CD4-positive, alpha-beta memory T cell (primary cell): ENCODE results near the gene IER2. TPM values are rescaled to one million over a fixed set of nuclear protein-coding genes. Genes with fewer than 3 reads are reported as not detected.
A peak's percentile ranks its signal among the peaks of the same experiment; 100 is the strongest.

Experiments
- CTCF ChIA-PET: fragments of 350-600 bp; sonication (Branson Sonifier 250); formaldehyde crosslinking; loops from one replicate; lab custom pipeline; 2021; ENCODE audit warnings: inconsistent platforms; ENCODE audit not compliant: partially characterized antibody; lab: Charles Lee
- POLR2A ChIA-PET: fragments of 350-600 bp; sonication (Branson Sonifier 250); formaldehyde crosslinking; loops from one replicate; lab custom pipeline; 2021; ENCODE audit not compliant: partially characterized antibody; lab: Charles Lee
- DNase-seq, 5 donors: peaks; one replicate each; pipeline versions ENCODE4 v3.0.0 to v3.0.0-alpha.2; 2020 to 2022; ENCODE audit warnings: mixed read lengths in 1 of 5
- H3K27ac ChIP-seq: one replicate; pipeline ENCODE4 v1.7.0; 2013; ENCODE audit warnings: low read depth, low read length
- H3K27me3 ChIP-seq: 2 replicates; pipeline ENCODE4 v1.7.0; 2013; ENCODE audit warnings: mild to moderate bottlenecking, low read length, moderate library complexity; ENCODE audit not compliant: insufficient read depth
- H3K36me3 ChIP-seq: 2 replicates; pipeline ENCODE4 v1.7.0; 2013; ENCODE audit warnings: mild to moderate bottlenecking, low read length, moderate library complexity; ENCODE audit not compliant: insufficient read depth
- H3K4me1 ChIP-seq: 2 replicates; pipeline ENCODE4 v1.7.0; 2013; ENCODE audit warnings: mild to moderate bottlenecking, low read length, moderate library complexity; ENCODE audit not compliant: insufficient read depth
- H3K4me3 ChIP-seq, 2 donors: one replicate each; pipeline ENCODE4 v1.7.0; 2013; ENCODE audit warnings: low read length in 2 of 2, mild to moderate bottlenecking in 1 of 2
- H3K9me3 ChIP-seq, 2 donors: one replicate each; pipeline ENCODE4 v1.7.0; 2013; ENCODE audit warnings: low read length in 2 of 2, control low read depth in 1 of 2; ENCODE audit not compliant: control insufficient read depth in 1 of 2
- H3K27ac Mint-ChIP-seq, 7 donors: one replicate each; pipeline ENCODE4 v1.8.0; 2020 to 2021; ENCODE audit warnings: mixed read lengths in 7 of 7, mild to moderate bottlenecking in 6 of 7, inconsistent platforms in 3 of 7, moderate library complexity in 3 of 7
- H3K27me3 Mint-ChIP-seq, 2 donors: one replicate each; pipeline ENCODE4 v1.8.0; 2020 to 2021; ENCODE audit warnings: mixed read lengths in 2 of 2
- H3K36me3 Mint-ChIP-seq, 2 donors: one replicate each; pipeline ENCODE4 v1.8.0; 2020 to 2021; ENCODE audit warnings: mixed read lengths in 2 of 2, inconsistent platforms in 1 of 2, mild to moderate bottlenecking in 1 of 2
- H3K4me1 Mint-ChIP-seq, 4 donors: one replicate each; pipeline ENCODE4 v1.8.0; 2020 to 2021; ENCODE audit warnings: mixed read lengths in 4 of 4, mild to moderate bottlenecking in 1 of 4
- H3K4me3 Mint-ChIP-seq, 8 donors: one replicate each; pipeline ENCODE4 v1.8.0; 2020 to 2021; ENCODE audit warnings: mixed read lengths in 8 of 8, mild to moderate bottlenecking in 7 of 8, moderate library complexity in 6 of 8, inconsistent platforms in 3 of 8
- H3K9me3 Mint-ChIP-seq, 8 donors: one replicate each; pipeline ENCODE4 v1.8.0; 2020 to 2021; ENCODE audit warnings: mixed read lengths in 8 of 8, mild to moderate bottlenecking in 5 of 8, inconsistent platforms in 3 of 8, moderate library complexity in 1 of 8
- intact Hi-C: fragments of 100-400 bp; cut with micrococcal nuclease; formaldehyde crosslinking; loops from one replicate; pipeline ENCODE4 v1.15.1; 2023
- polyA plus RNA-seq, 2 donors: library from polyadenylated mRNA; unstranded; fragments of 300-500 nt; fragmentation: Illumina TruSeq; gene quantifications; one replicate each; pipeline ENCODE4 v1.2.3, GENCODE V29; 2021
- total RNA-seq, 2 experiments: library from RNA; stranded (reverse); gene quantifications; one replicate each; pipeline ENCODE4 v1.2.3, GENCODE V29; 2021

Gene IER2
- total and polyA plus RNA-seq, 4 experiments from 2014 or later, result 148 to 446 (median 177) TPM

GRCh38 chr19:13118424-13119193 is 31.6 kb upstream of the IER2 start:
- POLR2A ChIA-PET, result interaction anchor here (0.6 to 7.2 kb wide), 15 partner anchors 14 to 1544 kb away, joined by 3 to 132 read pairs (median 8); partner anchors contain the start of genes CALR, IER2, LYL1 and STX10
- H3K36me3 Mint-ChIP-seq, result peaks cover 0 to 20% of the 10 kb centered on the region in 2 donors
- Histone ChIP-seq H3K36me3 (peaks cover 5% of the 10 kb centered on the region), H3K27me3 (no peaks in the 10 kb centered on the region), H3K27ac (peak overlapping the region; percentile 58), H3K4me1 (peaks cover 60% of the 10 kb centered on the region), H3K9me3 (no peaks in the 10 kb centered on the region), H3K4me3 (peak overlapping the region; percentile 17 to 55)
- intact Hi-C loops, result loop anchor here (5.0 kb wide), 1 partner anchor 144 kb away; no protein-coding TSS in a partner anchor
- peak in 1 of 5 donors; percentile 65 for DNase-seq
- peak overlapping the region; percentile 81 to 91 (median 88) for H3K4me3 Mint-ChIP-seq
- CTCF ChIA-PET, result interaction anchor here (0.8 to 5.1 kb wide), 5 partner anchors 14 to 49 kb away, joined by 3 to 35 read pairs (median 4); no protein-coding TSS in a partner anchor
- peaks cover 22 to 70% (median 47%) of the 10 kb centered on the region in 4 donors for H3K4me1 Mint-ChIP-seq
- no peaks in the 10 kb centered on the region for H3K27me3 Mint-ChIP-seq
- H3K9me3 Mint-ChIP-seq, result peaks cover 0 to 2% (median 0%) of the 10 kb centered on the region in 8 donors
- peak overlapping the region; percentile 78 to 94 (median 91) for H3K27ac Mint-ChIP-seq

DNA sequence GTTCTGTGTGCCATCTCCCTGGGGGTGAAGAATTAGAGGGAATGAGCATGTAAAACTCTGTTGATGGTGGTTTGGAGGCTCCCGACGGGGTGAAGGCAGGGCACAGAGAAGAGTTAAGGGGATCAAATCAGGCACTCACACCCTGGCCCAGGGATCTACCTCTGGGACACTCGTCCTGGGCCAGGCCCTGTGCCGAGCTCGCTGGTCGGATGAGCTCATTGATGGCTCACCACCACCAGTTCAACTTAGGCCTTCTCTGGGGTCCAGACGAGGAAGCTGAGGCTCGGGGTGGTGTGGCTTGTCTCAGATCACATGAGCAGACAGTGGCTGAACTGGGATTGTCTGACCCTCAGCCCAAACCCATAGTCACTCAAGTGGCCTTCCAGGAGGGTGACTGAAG is 30.6 kb upstream of the IER2 start:
- CTCF ChIA-PET, result interaction anchor here (0.6 to 2.6 kb wide), 5 partner anchors 12 to 59 kb away, joined by 3 to 12 read pairs (median 3); no protein-coding TSS in a partner anchor
- Mint-ChIP-seq H3K4me3 (peak overlapping the region; percentile 81 to 91 (median 88)), H3K4me1 (peaks cover 22 to 70% (median 49%) of the 10 kb centered on the region in 4 donors)

GRCh38 chr19:13120031-13120430 is 30.2 kb upstream of the IER2 start:
- Histone ChIP-seq H3K4me1 (peaks cover 60% of the 10 kb centered on the region), H3K9me3 (no peaks in the 10 kb centered on the region), H3K36me3 (peaks cover 1% of the 10 kb centered on the region), H3K27ac (no peak overlapping the region), H3K4me3 (no peak overlapping the region), H3K27me3 (no peaks in the 10 kb centered on the region)
- H3K9me3 Mint-ChIP-seq, result peaks cover 0 to 2% (median 0%) of the 10 kb centered on the region in 8 donors
- H3K27ac Mint-ChIP-seq, result peak overlapping the region in 2 of 7 donors; percentile 80 to 94
- peak overlapping the region in 6 of 8 donors; percentile 35 to 87 (median 56) for H3K4me3 Mint-ChIP-seq
- H3K27me3 Mint-ChIP-seq, result no peaks in the 10 kb centered on the region
- H3K4me1 Mint-ChIP-seq, result peaks cover 22 to 69% (median 48%) of the 10 kb centered on the region in 4 donors
- H3K36me3 Mint-ChIP-seq, result peaks cover 0 to 23% of the 10 kb centered on the region in 2 donors
- intact Hi-C loops, result no loop called here
- ChIA-PET POLR2A (interaction anchor here (1.1 to 7.2 kb wide), 5 partner anchors 11 to 229 kb away, joined by 3 to 132 read pairs (median 3); partner anchors contain the start of genes GCDH, IER2, LYL1 and STX10), CTCF (interaction anchor here (1.2 to 2.6 kb wide), 4 partner anchors 15 to 154 kb away, joined by 3 to 12 read pairs (median 4); no protein-coding TSS in a partner anchor)
- DNase-seq, result no peak

More for the DNA sequence above, 30.6 kb upstream of the IER2 start:
- Histone ChIP-seq H3K27ac (no peak overlapping the region), H3K9me3 (no peaks in the 10 kb centered on the region), H3K4me1 (peaks cover 60% of the 10 kb centered on the region), H3K36me3 (peaks cover 5% of the 10 kb centered on the region), H3K4me3 (no peak overlapping the region), H3K27me3 (no peaks in the 10 kb centered on the region)
- Mint-ChIP-seq H3K27me3 (no peaks in the 10 kb centered on the region), H3K9me3 (peaks cover 0 to 2% (median 0%) of the 10 kb centered on the region in 8 donors), H3K27ac (peak overlapping the region in 5 of 7 donors; percentile 74 to 94 (median 88)), H3K36me3 (peaks cover 0 to 23% of the 10 kb centered on the region in 2 donors)
- DNase-seq, result peak in 1 of 5 donors; percentile 39
- POLR2A ChIA-PET, result interaction anchor here (0.6 to 7.2 kb wide), 8 partner anchors 11 to 229 kb away, joined by 3 to 132 read pairs (median 4); partner anchors contain the start of genes GCDH, IER2, LYL1 and STX10
- intact Hi-C loops, result loop anchor here (5.0 kb wide), 1 partner anchor 143 kb away; no protein-coding TSS in a partner anchor

DNA sequence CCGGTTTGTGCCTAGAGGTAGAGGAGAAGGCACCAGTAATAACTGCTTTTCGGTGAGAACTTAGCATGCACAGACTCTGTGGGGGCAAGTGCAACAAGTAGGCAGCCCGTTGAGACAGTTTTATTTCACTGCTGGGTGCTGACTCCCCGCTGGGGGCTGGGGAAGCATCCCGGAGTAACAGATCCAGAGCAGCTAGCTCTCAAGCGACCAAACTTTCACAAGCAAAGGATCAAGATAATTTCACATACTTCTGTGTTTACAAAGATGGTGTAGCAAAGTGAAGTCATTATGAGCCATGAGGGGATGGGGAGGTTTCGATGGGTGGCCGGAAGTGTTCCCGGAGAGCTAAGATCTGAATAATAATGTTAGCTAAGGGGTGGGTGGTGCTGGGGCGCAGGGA is 29.4 kb upstream of the IER2 start:
- Histone ChIP-seq H3K27me3 (no peaks in the 10 kb centered on the region), H3K36me3 (no peaks in the 10 kb centered on the region), H3K4me1 (peaks cover 55% of the 10 kb centered on the region), H3K27ac (no peak overlapping the region), H3K4me3 (no peak overlapping the region), H3K9me3 (no peaks in the 10 kb centered on the region)
- Mint-ChIP-seq H3K27me3 (no peaks in the 10 kb centered on the region), H3K9me3 (peaks cover 0 to 2% (median 0%) of the 10 kb centered on the region in 8 donors), H3K36me3 (peaks cover 0 to 23% of the 10 kb centered on the region in 2 donors), H3K4me1 (peaks cover 20 to 62% (median 43%) of the 10 kb centered on the region in 4 donors), H3K27ac (peak overlapping the region in 4 of 7 donors; percentile 32 to 61 (median 50)), H3K4me3 (peak overlapping the region in 6 of 8 donors; percentile 1 to 54 (median 32))
- intact Hi-C loops, result no loop called here
- DNase-seq, result no peak
- ChIA-PET POLR2A (interaction anchor here (0.7 to 7.2 kb wide), 2 partner anchors 30 to 167 kb away, joined by 3 to 132 read pairs; partner anchors contain the start of genes IER2 and STX10), CTCF (interaction anchor here (1.5 to 2.6 kb wide), 2 partner anchors 16 to 155 kb away, joined by 4 to 12 read pairs; no protein-coding TSS in a partner anchor)

DNA sequence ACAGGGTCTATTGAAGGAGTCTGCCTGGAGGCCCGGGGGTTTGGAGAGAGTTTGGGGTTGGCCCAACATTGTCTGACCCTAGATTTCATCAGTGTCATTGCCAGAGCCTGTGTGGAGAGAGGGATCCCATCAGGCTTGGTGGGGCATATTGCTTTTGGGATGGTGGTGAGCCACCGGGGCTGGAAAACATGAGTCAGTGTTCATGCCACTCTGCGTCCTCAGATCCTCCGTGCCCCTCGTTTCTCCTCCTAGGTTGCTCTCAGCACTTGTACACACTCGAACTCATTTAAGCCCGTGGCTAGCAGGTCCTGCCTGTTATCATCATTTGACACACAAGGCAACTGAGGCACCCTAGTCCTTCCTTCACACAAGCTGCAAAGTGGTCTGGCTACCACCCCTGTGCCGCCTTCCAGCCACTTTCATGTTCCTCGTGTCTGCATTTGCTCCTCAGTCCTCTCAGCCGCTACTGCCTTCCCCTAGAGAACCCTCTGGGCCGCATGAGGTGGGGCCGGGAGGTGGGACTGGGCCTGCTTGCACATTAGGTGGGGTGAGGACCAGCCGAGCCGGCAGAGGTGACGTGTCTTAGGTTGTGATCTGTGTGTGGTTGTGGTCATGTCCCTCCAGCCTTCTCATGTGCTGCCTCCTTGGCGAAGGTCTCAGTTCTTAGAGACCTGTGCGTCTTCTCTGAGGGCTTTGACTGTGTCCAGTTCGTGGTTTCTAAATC is 28.5 kb upstream of the IER2 start:
- Histone ChIP-seq H3K9me3 (no peaks in the 10 kb centered on the region), H3K4me1 (peaks cover 51% of the 10 kb centered on the region), H3K27me3 (no peaks in the 10 kb centered on the region), H3K36me3 (no peaks in the 10 kb centered on the region), H3K4me3 (no peak overlapping the region), H3K27ac (no peak overlapping the region)
- H3K4me3 Mint-ChIP-seq, result peak overlapping the region in 3 of 8 donors; percentile 6 to 59 (median 21)
- peaks cover 17 to 53% (median 36%) of the 10 kb centered on the region in 4 donors for H3K4me1 Mint-ChIP-seq
- H3K9me3 Mint-ChIP-seq, result peaks cover 0 to 2% (median 0%) of the 10 kb centered on the region in 8 donors
- CTCF ChIA-PET, result interaction anchor here (1.5 kb wide), 1 partner anchor 156 kb away, joined by 4 read pairs; no protein-coding TSS in a partner anchor
- POLR2A ChIA-PET, result interaction anchor here (0.7 to 7.2 kb wide), 2 partner anchors 30 to 168 kb away, joined by 3 to 132 read pairs; partner anchors contain the start of genes IER2 and STX10
- no peak for DNase-seq
- no peaks in the 10 kb centered on the region for H3K27me3 Mint-ChIP-seq
- H3K36me3 Mint-ChIP-seq, result peaks cover 0 to 21% of the 10 kb centered on the region in 2 donors
- intact Hi-C loops, result no loop called here
- peak overlapping the region in 5 of 7 donors; percentile 39 to 61 (median 57) for H3K27ac Mint-ChIP-seq

DNA sequence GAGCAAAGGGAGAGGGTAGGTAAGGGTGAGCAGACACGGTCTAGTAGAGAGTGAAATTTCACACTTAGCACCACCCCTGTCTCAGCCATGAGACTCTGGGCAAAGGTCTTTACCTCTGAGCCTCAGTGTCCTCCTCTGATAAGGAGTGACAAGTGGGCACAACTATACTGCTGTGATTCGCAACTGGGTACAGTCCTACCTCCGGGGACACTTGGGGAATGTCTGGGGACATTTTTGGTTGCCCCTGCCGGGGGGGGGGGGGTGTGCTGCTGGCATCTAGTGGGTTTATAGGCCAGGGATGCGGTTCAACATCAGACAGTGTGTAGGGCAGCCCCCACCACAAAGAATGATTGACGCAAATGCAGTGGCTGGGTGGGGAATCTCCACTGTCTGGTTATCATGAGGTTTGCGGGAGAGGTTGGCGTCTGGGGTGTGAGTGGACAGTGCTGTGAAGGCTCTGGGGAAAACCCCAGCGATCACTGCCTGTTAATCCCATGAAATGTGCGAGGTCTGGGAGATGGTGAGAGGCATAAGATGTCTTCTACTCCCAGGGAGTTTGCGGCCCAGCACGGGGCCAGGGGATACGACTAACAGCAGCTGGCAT is 27.8 kb upstream of the IER2 start:
- ChIA-PET POLR2A (interaction anchor here (1.2 kb wide), 1 partner anchor 26 kb away, joined by 3 read pairs; no protein-coding TSS in a partner anchor), CTCF (interaction anchor here (0.7 kb wide), 1 partner anchor 27 kb away, joined by 3 read pairs; no protein-coding TSS in a partner anchor)
- Mint-ChIP-seq H3K4me3 (peak overlapping the region in 3 of 8 donors; percentile 6 to 59 (median 42)), H3K27ac (peak overlapping the region in 5 of 7 donors; percentile 39 to 71 (median 60)), H3K4me1 (peaks cover 17 to 49% (median 33%) of the 10 kb centered on the region in 4 donors), H3K27me3 (no peaks in the 10 kb centered on the region), H3K36me3 (peaks cover 0 to 17% of the 10 kb centered on the region in 2 donors), H3K9me3 (peaks cover 0 to 2% (median 0%) of the 10 kb centered on the region in 8 donors)
- Histone ChIP-seq H3K36me3 (no peaks in the 10 kb centered on the region), H3K9me3 (no peaks in the 10 kb centered on the region), H3K4me3 (no peak overlapping the region), H3K4me1 (peaks cover 44% of the 10 kb centered on the region), H3K27me3 (no peaks in the 10 kb centered on the region), H3K27ac (no peak overlapping the region)
- no peak for DNase-seq
- intact Hi-C loops, result no loop called here
